ENCODE results near the gene RASSF6. TPM values are rescaled to one million over a fixed set of nuclear protein-coding genes. Genes with fewer than 3 reads are reported as not detected.

RASSF6 gene
- total and polyA plus RNA-seq, 2 of the 8 experiments (the other 6 are each of a cell fraction or from before 2014, with no cell fraction given) = 0.03 to 0.28 TPM

DNA sequence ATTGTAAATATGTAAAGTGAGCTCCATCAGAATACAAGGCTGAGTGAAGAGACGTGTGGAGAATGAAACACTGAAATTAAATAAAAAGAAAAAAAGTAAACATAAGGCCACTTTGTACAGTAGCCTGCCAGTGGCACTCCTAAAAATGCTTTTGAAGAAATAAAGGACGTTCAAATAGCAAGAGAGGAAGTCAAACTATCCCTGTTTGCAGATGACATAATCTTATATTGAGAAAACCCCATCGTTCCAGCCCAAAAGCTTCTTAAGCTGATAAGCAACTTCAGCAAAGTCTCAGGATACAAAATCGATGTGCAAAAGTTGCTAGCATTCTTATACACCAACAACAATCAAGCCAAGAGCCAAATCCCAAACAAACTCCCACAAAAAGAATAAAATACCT is 24.2 kb downstream of the RASSF6 start (continued):
- TF ChIP-seq, protein P1, sequence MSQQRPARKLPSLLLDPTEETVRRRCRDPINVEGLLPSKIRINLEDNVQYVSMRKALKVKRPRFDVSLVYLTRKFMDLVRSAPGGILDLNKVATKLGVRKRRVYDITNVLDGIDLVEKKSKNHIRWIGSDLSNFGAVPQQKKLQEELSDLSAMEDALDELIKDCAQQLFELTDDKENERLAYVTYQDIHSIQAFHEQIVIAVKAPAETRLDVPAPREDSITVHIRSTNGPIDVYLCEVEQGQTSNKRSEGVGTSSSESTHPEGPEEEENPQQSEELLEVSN (IDR thresholded peaks at IDR 0.05) = no peak
- TF ChIP-seq SIN3A (conservative IDR thresholded peaks at IDR 0.05 in 1 of 2, IDR thresholded peaks at IDR 0.05 in 1 of 2; ENCODE audit: low read depth in 1 of 2, low read length in 2 of 2) (no peak), BCL11A (IDR thresholded peaks at IDR 0.05; ENCODE audit: low read depth in 2 of 2, low read length in 2 of 2) (no peak), SIX5 (IDR thresholded peaks at IDR 0.05; ENCODE audit: low read depth, low read length) (no peak), KDM4A (IDR thresholded peaks at IDR 0.05; ENCODE audit: low read depth, low read length, severe bottlenecking) (no peak)

All from H1 (cell line).